WTC11 (cell line): ENCODE data around the gene SOX18. TPM values are rescaled to one million over a fixed set of nuclear protein-coding genes. Genes with fewer than 3 reads are reported as not detected.
A peak's percentile ranks its signal among the peaks of the same experiment; 100 is the strongest.

Experiments used
- ATAC-seq: fragments of 200-7000 bp; cut with Tn5 transposase; 2 replicates; pipeline ENCODE4 v1.10.0; 2021; ENCODE audit warnings: mild to moderate bottlenecking, moderate library complexity
- CTCF ChIA-PET: fragments of 300-600 bp; sonication (Branson Sonifier 250); formaldehyde crosslinking; loops from one replicate; lab custom pipeline; 2021; ENCODE audit warnings: antibody characterized with exemption; lab: Charles Lee
- POLR2A ChIA-PET: fragments of 350-600 bp; sonication (Branson Sonifier 250); formaldehyde crosslinking; loops from one replicate; lab custom pipeline; 2021; ENCODE audit warnings: antibody characterized with exemption; lab: Charles Lee
- DNase-seq: peaks from one replicate; pipeline ENCODE4 v3.0.0; 2021; ENCODE audit warnings: low spot score
- H3K27ac Mint-ChIP-seq: 2 replicates; pipeline ENCODE4 v1.8.0; 2021; ENCODE audit warnings: mixed read lengths
- H3K27me3 Mint-ChIP-seq: 2 replicates; pipeline ENCODE4 v1.8.0; 2021; ENCODE audit warnings: low read depth, mild to moderate bottlenecking, moderate library complexity, mixed read lengths
- H3K36me3 Mint-ChIP-seq: 2 replicates; pipeline ENCODE4 v1.8.0; 2021; ENCODE audit warnings: mixed read lengths
- H3K4me1 Mint-ChIP-seq: 2 replicates; pipeline ENCODE4 v1.8.0; 2022; ENCODE audit warnings: mixed read lengths
- H3K4me3 Mint-ChIP-seq: 2 replicates; pipeline ENCODE4 v1.8.0; 2021; ENCODE audit warnings: mild to moderate bottlenecking, moderate library complexity, mixed read lengths
- H3K9me3 Mint-ChIP-seq: 2 replicates; pipeline ENCODE4 v1.8.0; 2021; ENCODE audit warnings: mixed read lengths
- CBFB ChIP-seq: sonication (generic); formaldehyde crosslinking; IDR thresholded peaks from 2 replicates; pipeline ENCODE4 v1.8.1; 2022; ENCODE audit warnings: mild to moderate bottlenecking, low read depth, missing genetic modification reagents
- ELF4 ChIP-seq: sonication (generic); formaldehyde crosslinking; IDR thresholded peaks from 2 replicates; pipeline ENCODE4 v1.8.1; 2022; ENCODE audit warnings: low read depth, mild to moderate bottlenecking, moderate library complexity, missing genetic modification reagents
- FOXP1 ChIP-seq: sonication (generic); formaldehyde crosslinking; IDR thresholded peaks from 2 replicates; pipeline ENCODE4 v1.8.0; 2022; ENCODE audit warnings: missing genetic modification reagents, mild to moderate bottlenecking, moderate library complexity, borderline replicate concordance
- GABPB1 ChIP-seq: sonication (generic); formaldehyde crosslinking; IDR thresholded peaks from 2 replicates; pipeline ENCODE4 v1.8.1; 2023; ENCODE audit warnings: mild to moderate bottlenecking, missing genetic modification reagents
- HMGXB4 ChIP-seq: sonication (generic); formaldehyde crosslinking; IDR thresholded peaks from 2 replicates; pipeline ENCODE4 v1.8.1; 2023; ENCODE audit warnings: mild to moderate bottlenecking, moderate library complexity, missing genetic modification reagents
- NFE2L1 ChIP-seq: sonication (generic); formaldehyde crosslinking; IDR thresholded peaks from 2 replicates; pipeline ENCODE4 v1.8.1; 2023; ENCODE audit warnings: missing genetic modification reagents
- PREB ChIP-seq: sonication (generic); formaldehyde crosslinking; IDR thresholded peaks from 2 replicates; pipeline ENCODE4 v1.8.1; 2022; ENCODE audit warnings: mild to moderate bottlenecking, missing genetic modification reagents, moderate library complexity, borderline replicate concordance
- RORB ChIP-seq: fragments of 250-450 bp; sonication (Bioruptor Pico); IDR thresholded peaks from 2 replicates; pipeline ENCODE4 v1.9.0; 2021; ENCODE audit warnings: mild to moderate bottlenecking
- SMAD3 ChIP-seq: sonication (generic); formaldehyde crosslinking; IDR thresholded peaks from 2 replicates; pipeline ENCODE4 v1.8.0; 2022; ENCODE audit warnings: missing genetic modification reagents, mild to moderate bottlenecking, borderline replicate concordance
- TEAD4 ChIP-seq: sonication (generic); formaldehyde crosslinking; IDR thresholded peaks from 2 replicates; pipeline ENCODE4 v1.8.0; 2022; ENCODE audit warnings: mild to moderate bottlenecking, missing genetic modification reagents
- TP53 ChIP-seq: sonication (generic); formaldehyde crosslinking; IDR thresholded peaks from 2 replicates; pipeline ENCODE4 v1.8.1; 2023; ENCODE audit warnings: mild to moderate bottlenecking, missing genetic modification reagents
- ZBTB21 ChIP-seq: sonication (generic); formaldehyde crosslinking; IDR thresholded peaks from 2 replicates; pipeline ENCODE4 v1.8.1; 2023; ENCODE audit warnings: mild to moderate bottlenecking, missing genetic modification reagents, borderline replicate concordance
- ZNF281 ChIP-seq: sonication (generic); formaldehyde crosslinking; IDR thresholded peaks from 2 replicates; pipeline ENCODE4 v1.8.0; 2023; ENCODE audit warnings: mild to moderate bottlenecking, missing genetic modification reagents
- total RNA-seq: library from RNA; stranded (reverse); gene quantifications from 3 replicates; pipeline ENCODE4 v1.2.3, GENCODE V29; 2021

The SOX18 gene
- total RNA-seq, 1 experiment from 2014 or later = 0.81 TPM

GRCh38 chr20:64036346-64037198 is 12.9 kb downstream of the SOX18 start:
- H3K4me1 Mint-ChIP-seq = peaks cover 28% of the 10 kb centered on the region
- no peak for ATAC-seq
- no peak overlapping the region for H3K4me3 Mint-ChIP-seq
- ChIA-PET CTCF (interaction anchor here (0.6 to 6.1 kb wide), 6 partner anchors 14 to 245 kb away, joined by 3 to 51 read pairs (median 6); partner anchors contain the start of genes LKAAEAR1, PRPF6, SAMD10 and SOX18), POLR2A (no interaction called here)
- no peak overlapping the region for H3K27ac Mint-ChIP-seq
- peaks cover 27% of the 10 kb centered on the region for H3K27me3 Mint-ChIP-seq
- no peak for TF ChIP-seq GABPB1 (CRISPR knock-in tag)
- peak; percentile 41; the same call in 1 of the 2 replicates for TF ChIP-seq NFE2L1 (CRISPR knock-in tag)
- TF ChIP-seq, all 79 proteins: peak for 1
- no peak for DNase-seq
- H3K36me3 Mint-ChIP-seq = peaks cover 5% of the 10 kb centered on the region; the same call in 1 of the 2 replicates
- H3K9me3 Mint-ChIP-seq = no peaks in the 10 kb centered on the region

GRCh38 chr20:64035933-64036345 is 13.5 kb downstream of the SOX18 start, which contains the start of gene C20orf204:
Gene C20orf204, plus strand, starts transcription at chr20:64036182. Its CDS starts 142 bp downstream, at chr20:64036324.
- CTCF ChIA-PET = interaction anchor here (0.7 to 6.1 kb wide), 5 partner anchors 11 to 84 kb away, joined by 3 to 51 read pairs (median 6); partner anchors contain the start of genes LKAAEAR1, PRPF6 and SAMD10
- no peak within 1 kb of the TSS for H3K4me3 Mint-ChIP-seq
- no peak for ATAC-seq

GRCh38 chr20:64035066-64035932 is 14.1 kb downstream of the SOX18 start:
- ChIA-PET POLR2A (no interaction called here), CTCF (interaction anchor here (0.7 to 6.1 kb wide), 5 partner anchors 11 to 84 kb away, joined by 3 to 51 read pairs (median 6); partner anchors contain the start of genes LKAAEAR1, PRPF6 and SAMD10)
- ATAC-seq = no peak
- peaks cover 13% of the 10 kb centered on the region; the same call in 1 of the 2 replicates for H3K36me3 Mint-ChIP-seq
- TF ChIP-seq FOXP1 (peak; percentile 62; the same call in 1 of the 2 replicates), HMGXB4 (CRISPR knock-in tag) (0 out of 2 replicates have a peak, but pooled peaks have one; percentile 15), CBFB (CRISPR knock-in tag) (no peak)
- peaks cover 15% of the 10 kb centered on the region for H3K27me3 Mint-ChIP-seq
- no peak for DNase-seq
- H3K4me3 Mint-ChIP-seq = no peak overlapping the region
- peaks cover 28% of the 10 kb centered on the region for H3K4me1 Mint-ChIP-seq
- H3K9me3 Mint-ChIP-seq = no peaks in the 10 kb centered on the region
- peak overlapping the region; percentile 91; the same call in 1 of the 2 replicates for H3K27ac Mint-ChIP-seq

More at GRCh38 chr20:64035933-64036345, 13.5 kb downstream of the SOX18 start, which contains the start of gene C20orf204:
- TF ChIP-seq ELF4 (no peak), TEAD4 (CRISPR knock-in tag) (no peak), PREB (CRISPR knock-in tag) (no peak), ZBTB21 (CRISPR knock-in tag) (no peak), SMAD3 (CRISPR knock-in tag) (no peak), ZNF281 (CRISPR knock-in tag) (peak; percentile 73; the same call in 1 of the 2 replicates), RORB (no peak), GABPB1 (CRISPR knock-in tag) (peak; percentile 92), TP53 (CRISPR knock-in tag) (peak; percentile 69)
- TF ChIP-seq, all 79 proteins: peak for 3
- Mint-ChIP-seq H3K27ac (peak within 1 kb of the TSS; percentile 91; the same call in 1 of the 2 replicates), H3K4me1 (peaks cover 28% of the 10 kb centered on the region), H3K9me3 (no peaks in the 10 kb centered on the region), H3K36me3 (peaks cover 9% of the 10 kb centered on the region; the same call in 1 of the 2 replicates), H3K27me3 (peaks cover 21% of the 10 kb centered on the region)
- POLR2A ChIA-PET = no interaction called here
- DNase-seq = no peak
